ENCODE data around the gene ROBO1. TPM values are rescaled to one million over a fixed set of nuclear protein-coding genes. Genes with fewer than 3 reads are reported as not detected.

ROBO1 gene
- total RNA-seq, 2 experiments from 2014 or later: 8.6 to 9.0 TPM

DNA sequence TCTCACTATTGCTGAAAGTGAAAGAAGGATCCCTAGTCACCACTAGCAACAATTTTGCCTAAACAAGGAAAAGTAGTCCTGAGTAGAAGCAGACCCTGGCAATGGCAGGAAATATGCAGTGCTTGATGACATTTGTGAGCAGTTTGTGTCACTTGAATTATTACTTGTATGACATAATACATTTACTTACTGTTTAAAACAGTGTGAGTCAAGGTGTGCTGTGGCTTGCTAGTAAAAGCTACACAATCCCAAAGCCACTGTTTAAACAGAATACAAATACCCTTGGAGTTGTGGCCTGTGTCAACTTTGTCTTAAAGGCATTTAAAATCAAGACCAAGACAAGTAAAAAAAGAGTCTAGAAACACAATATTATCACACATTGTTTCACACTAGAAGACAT, 775.4 kb downstream of the ROBO1 start:
- H3K4me3 Mint-ChIP-seq: no peak overlapping the region
- intact Hi-C loops (cut with micrococcal nuclease): no loop called here
- POLR2A ChIA-PET: no interaction called here
- H3K4me1 Mint-ChIP-seq (ENCODE audit: low read depth): no peaks in the 10 kb centered on the region
- DNase-seq (no peak), ATAC-seq (no peak)
- no peak overlapping the region for H3K27ac Mint-ChIP-seq
- no peaks in the 10 kb centered on the region for H3K27me3 Mint-ChIP-seq
- CTCF ChIA-PET: no interaction called here
- peaks cover 7% of the 10 kb centered on the region for H3K9me3 Mint-ChIP-seq
- TF ChIP-seq, protein P1, sequence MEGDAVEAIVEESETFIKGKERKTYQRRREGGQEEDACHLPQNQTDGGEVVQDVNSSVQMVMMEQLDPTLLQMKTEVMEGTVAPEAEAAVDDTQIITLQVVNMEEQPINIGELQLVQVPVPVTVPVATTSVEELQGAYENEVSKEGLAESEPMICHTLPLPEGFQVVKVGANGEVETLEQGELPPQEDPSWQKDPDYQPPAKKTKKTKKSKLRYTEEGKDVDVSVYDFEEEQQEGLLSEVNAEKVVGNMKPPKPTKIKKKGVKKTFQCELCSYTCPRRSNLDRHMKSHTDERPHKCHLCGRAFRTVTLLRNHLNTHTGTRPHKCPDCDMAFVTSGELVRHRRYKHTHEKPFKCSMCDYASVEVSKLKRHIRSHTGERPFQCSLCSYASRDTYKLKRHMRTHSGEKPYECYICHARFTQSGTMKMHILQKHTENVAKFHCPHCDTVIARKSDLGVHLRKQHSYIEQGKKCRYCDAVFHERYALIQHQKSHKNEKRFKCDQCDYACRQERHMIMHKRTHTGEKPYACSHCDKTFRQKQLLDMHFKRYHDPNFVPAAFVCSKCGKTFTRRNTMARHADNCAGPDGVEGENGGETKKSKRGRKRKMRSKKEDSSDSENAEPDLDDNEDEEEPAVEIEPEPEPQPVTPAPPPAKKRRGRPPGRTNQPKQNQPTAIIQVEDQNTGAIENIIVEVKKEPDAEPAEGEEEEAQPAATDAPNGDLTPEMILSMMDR (IDR thresholded peaks at IDR 0.05): no peak
- H3K36me3 Mint-ChIP-seq (ENCODE audit: low read depth): no peaks in the 10 kb centered on the region

DNA sequence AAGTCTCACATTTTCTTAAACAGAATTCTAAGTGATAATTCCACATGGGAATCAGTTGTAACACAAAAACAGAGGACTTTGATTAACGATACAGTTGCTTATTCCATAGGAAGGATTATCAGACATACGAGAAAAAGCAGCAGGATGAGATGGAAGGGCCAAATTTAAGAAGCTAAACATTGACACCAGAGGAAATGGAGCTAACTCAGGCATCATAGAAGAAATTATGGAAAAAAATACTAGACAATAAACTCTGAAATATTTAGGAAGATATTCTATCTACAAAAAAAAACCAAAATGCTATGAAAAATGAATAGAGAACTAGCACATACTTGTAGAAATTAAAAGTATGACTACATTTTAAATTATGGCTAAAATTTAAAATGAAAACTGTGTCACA, 776.1 kb downstream of the ROBO1 start:
- no peak overlapping the region for H3K4me3 Mint-ChIP-seq
- intact Hi-C loops (cut with micrococcal nuclease): no loop called here
- no peaks in the 10 kb centered on the region for H3K27me3 Mint-ChIP-seq
- H3K36me3 Mint-ChIP-seq (ENCODE audit: low read depth): no peaks in the 10 kb centered on the region
- ChIA-PET CTCF (no interaction called here), POLR2A (no interaction called here)
- ATAC-seq: no peak
- no peak overlapping the region for H3K27ac Mint-ChIP-seq
- no peak for DNase-seq
- no peaks in the 10 kb centered on the region for H3K4me1 Mint-ChIP-seq (ENCODE audit: low read depth)
- peaks cover 7% of the 10 kb centered on the region for H3K9me3 Mint-ChIP-seq
- TF ChIP-seq, protein P1 (IDR thresholded peaks at IDR 0.05): no peak

DNA sequence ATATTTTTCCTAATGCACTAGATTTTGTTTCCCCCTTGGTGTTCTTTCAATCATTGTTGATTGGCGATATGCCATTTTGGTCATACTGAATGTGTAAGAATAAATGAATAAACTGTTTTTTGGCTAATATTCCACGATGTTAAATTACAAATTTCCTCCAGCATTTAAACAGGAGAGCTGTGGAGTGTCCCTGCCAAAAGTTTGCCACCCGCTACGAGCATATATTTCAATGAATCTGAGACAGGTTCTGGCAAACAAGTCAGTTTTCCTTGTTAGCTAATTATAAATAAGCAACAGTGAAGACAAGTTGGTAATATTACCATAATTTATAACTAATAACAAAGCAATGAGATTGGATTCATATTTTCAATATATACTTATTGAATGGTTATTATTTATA, 777.6 kb downstream of the ROBO1 start:
- no peak overlapping the region for H3K4me3 Mint-ChIP-seq
- no peaks in the 10 kb centered on the region for H3K27me3 Mint-ChIP-seq
- ATAC-seq: no peak
- H3K36me3 Mint-ChIP-seq (ENCODE audit: low read depth): no peaks in the 10 kb centered on the region
- ChIA-PET POLR2A (no interaction called here), CTCF (no interaction called here)
- H3K4me1 Mint-ChIP-seq (ENCODE audit: low read depth): no peaks in the 10 kb centered on the region
- no peak overlapping the region for H3K27ac Mint-ChIP-seq
- TF ChIP-seq, protein P1 (IDR thresholded peaks at IDR 0.05): no peak
- DNase-seq: no peak
- intact Hi-C loops (cut with micrococcal nuclease): no loop called here
- peaks cover 8% of the 10 kb centered on the region for H3K9me3 Mint-ChIP-seq

DNA sequence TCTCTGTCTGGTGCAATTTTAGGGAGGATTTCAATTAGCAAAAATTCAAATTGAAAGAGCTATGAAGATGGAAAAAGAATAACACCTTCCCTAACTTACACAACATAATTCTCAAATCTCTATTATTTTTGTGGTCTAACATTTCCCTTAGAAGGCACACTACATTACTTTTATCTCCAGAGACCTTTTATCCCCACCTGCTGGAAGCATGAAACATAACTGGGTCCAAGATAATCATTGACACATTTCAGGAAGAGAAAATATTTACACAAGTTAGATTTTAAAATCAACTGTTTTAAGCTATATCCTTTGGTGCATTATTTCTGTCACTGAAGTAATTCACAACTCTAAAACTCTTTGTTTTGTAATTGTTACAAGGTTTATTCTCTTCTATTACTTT, 779.5 kb downstream of the ROBO1 start:
- DNase-seq: no peak
- Mint-ChIP-seq H3K27me3 (no peaks in the 10 kb centered on the region), H3K27ac (no peak overlapping the region), H3K4me1 (ENCODE audit: low read depth) (no peaks in the 10 kb centered on the region), H3K4me3 (no peak overlapping the region), H3K36me3 (ENCODE audit: low read depth) (no peaks in the 10 kb centered on the region), H3K9me3 (peaks cover 6% of the 10 kb centered on the region)
- ChIA-PET CTCF (no interaction called here), POLR2A (no interaction called here)
- intact Hi-C loops (cut with micrococcal nuclease): no loop called here
- no peak for ATAC-seq
- TF ChIP-seq, protein P1 (IDR thresholded peaks at IDR 0.05): no peak

DNA sequence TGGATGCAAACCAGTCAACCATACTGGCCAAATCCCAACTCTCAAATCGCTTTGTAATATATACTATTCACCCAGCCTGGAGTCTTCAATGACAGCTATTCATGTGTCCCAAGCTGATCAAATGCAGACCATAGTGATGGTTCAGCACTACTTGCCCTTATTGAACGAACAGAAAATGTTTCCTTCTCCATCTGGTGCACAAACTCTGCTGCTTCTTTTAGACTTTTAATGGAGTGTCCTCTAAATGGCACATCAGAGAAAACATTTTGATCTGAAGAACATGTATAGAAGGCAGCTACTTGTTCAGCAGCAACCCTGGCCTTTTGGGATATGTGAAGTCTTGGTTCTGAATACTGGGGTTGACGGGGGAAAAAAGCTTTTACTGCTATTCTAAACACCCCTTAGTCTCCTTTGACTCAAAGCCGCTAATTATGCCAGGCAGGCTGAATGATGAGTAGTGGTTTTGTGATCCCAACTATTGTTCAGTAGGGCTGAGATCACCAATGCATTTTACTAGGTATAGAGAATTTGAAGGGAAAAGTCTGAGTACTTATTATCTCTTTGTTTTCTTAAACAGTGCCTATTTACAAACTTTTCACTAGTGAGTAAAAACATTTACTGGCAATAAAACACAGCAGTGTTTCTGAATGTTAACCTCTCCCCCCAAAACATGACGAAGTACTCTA, 781.2 kb downstream of the ROBO1 start:
- intact Hi-C loops (cut with micrococcal nuclease): no loop called here
- Mint-ChIP-seq H3K27ac (no peak overlapping the region), H3K36me3 (ENCODE audit: low read depth) (no peaks in the 10 kb centered on the region), H3K27me3 (no peaks in the 10 kb centered on the region), H3K4me3 (no peak overlapping the region), H3K9me3 (peaks cover 5% of the 10 kb centered on the region), H3K4me1 (ENCODE audit: low read depth) (no peaks in the 10 kb centered on the region)
- DNase-seq (no peak), ATAC-seq (no peak)
- TF ChIP-seq, protein P1 (IDR thresholded peaks at IDR 0.05): no peak
- ChIA-PET POLR2A (no interaction called here), CTCF (no interaction called here)

All from activated CD8-positive, alpha-beta T cell treated with anti-CD3 and anti-CD28 coated beads for 36 hours (primary cell).